SK-N-MC (cell line): ENCODE measurements around the gene FARSB.

Source experiments
- EZH2 ChIP-seq: fragments of 200-600 bp; sonication (generic); IDR thresholded peaks from one replicate; pipeline ENCODE4 v1.6.1; 2017; ENCODE audit warnings: antibody characterized with exemption
- FOXP2 ChIP-seq: optimal IDR thresholded peaks from 2 replicates; pipeline ENCODE3; 2011; ENCODE audit warnings: mild to moderate bottlenecking, moderate library complexity; ENCODE audit not compliant: insufficient read depth; ENCODE audit errors: extremely low read length, control extremely low read depth
- POLR2AphosphoS5 ChIP-seq: IDR thresholded peaks from 2 replicates; pipeline ENCODE4 v1.6.1; 2012; ENCODE audit warnings: mild to moderate bottlenecking, low read depth, low read length, borderline replicate concordance

- no peak for TF ChIP-seq POLR2AphosphoS5
- no peak for TF ChIP-seq EZH2
- no peak for TF ChIP-seq FOXP2
These were observed 48.0 kb upstream of the FARSB start for GRCh38 chr2:222703886-222704285.
